Activated CD4-positive, alpha-beta T cell treated with anti-CD3 and anti-CD28 coated beads, Interleukin-2, amount 50 U/mL, for 4 hours (primary cell): ENCODE measurements around the gene HELZ2.
"Not testable (repeated sequence)": the region's sequence is repeated elsewhere in the genome, so short reads cannot be mapped to it uniquely, and the experiment has no call there.

Experiments used
- DNase-seq, 2 experiments: peaks; one replicate each; pipeline ENCODE4 v3.0.0-alpha.2; 2020

The HELZ2 gene

GRCh38 chr20:63564036-63564810 is 9.8 kb downstream of the HELZ2 start:
- no peak for DNase-seq

- no peak for DNase-seq
Measured at GRCh38 chr20:63563225-63563935, 10.7 kb downstream of the HELZ2 start.

DNA sequence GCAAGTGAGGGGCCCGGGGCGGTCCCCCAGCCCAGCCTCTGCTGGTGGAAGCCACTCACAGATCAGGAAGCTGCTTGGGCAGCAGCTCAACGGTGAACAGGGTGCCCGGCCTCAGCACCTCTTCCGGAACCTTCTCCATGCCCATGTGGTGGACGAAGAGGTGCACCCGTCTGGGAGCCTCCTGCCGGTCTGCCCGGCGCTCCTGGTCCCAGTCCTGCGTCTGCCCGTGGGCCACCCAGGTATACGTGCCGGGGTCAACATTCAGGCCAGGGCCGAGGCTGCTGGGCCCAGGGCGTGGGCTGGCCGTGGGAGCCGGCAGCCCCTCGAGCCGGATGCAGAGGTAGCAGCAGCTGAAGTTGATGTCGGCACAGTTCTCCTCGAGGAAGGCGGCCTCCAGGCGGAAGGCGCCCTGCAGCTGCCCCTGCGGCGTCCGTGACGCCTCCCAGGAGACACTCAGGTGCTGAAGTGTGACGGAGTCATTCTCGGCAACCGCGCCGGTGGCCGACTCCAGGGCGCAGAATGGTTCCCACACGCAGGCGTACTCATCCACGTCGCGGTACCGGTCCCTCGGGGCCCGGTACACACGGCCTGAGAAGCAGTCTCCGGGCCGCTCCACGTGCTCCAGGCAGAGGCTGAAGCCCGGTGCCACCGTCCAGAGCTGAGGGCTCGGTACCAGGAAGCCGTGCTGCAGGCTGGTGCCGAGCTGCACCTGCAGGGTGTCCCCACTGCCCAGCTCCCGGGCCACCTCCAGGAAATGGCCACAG is 11.4 kb downstream of the HELZ2 start:
- DNase-seq = no peak

- no peak for DNase-seq
Measured at GRCh38 chr20:63561624-63562396, 12.2 kb downstream of the HELZ2 start.

- no peak for DNase-seq
Measured at GRCh38 chr20:63560856-63561609, 13.0 kb downstream of the HELZ2 start.

GRCh38 chr20:63560333-63560805 is 13.7 kb downstream of the HELZ2 start:
- no peak for DNase-seq

DNA sequence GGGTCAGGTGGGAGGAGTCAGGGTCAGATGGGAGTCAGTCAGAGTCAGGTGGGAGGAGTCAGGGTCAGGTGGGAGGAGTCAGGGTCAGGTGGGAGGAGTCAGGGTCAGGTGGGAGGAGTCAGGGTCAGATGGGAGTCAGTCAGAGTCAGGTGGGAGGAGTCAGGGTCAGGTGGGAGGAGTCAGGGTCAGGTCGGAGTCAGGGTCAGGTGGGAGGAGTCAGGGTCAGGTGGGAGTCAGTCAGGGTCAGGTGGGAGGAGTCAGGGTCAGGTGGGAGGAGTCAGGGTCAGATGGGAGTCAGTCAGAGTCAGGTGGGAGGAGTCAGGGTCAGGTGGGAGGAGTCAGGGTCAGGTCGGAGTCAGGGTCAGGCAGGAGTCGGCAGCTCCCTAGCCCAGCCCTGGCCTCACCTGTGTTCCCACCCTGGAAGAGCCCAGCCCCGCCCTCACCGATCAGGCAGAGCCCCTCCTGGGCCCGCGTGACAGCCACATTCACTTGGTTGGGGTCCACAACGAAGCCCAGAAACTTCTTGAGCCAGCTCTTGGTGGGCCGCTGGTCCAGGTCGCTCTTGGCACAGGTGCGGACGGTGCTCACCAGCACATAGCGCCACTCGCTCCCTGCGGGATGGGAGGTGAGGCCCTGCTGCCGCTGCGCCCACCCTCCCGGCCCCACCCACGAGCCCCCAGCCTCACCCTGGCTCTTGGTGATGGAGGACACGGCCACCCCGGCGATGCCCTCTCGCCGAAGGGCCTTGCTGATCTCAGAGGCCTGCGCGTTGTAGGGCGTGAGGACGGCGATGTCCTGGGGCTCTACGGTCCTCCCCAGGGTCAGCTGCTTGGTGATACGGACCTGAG is 14.3 kb downstream of the HELZ2 start:
- DNase-seq = not testable (repeated sequence)

DNA sequence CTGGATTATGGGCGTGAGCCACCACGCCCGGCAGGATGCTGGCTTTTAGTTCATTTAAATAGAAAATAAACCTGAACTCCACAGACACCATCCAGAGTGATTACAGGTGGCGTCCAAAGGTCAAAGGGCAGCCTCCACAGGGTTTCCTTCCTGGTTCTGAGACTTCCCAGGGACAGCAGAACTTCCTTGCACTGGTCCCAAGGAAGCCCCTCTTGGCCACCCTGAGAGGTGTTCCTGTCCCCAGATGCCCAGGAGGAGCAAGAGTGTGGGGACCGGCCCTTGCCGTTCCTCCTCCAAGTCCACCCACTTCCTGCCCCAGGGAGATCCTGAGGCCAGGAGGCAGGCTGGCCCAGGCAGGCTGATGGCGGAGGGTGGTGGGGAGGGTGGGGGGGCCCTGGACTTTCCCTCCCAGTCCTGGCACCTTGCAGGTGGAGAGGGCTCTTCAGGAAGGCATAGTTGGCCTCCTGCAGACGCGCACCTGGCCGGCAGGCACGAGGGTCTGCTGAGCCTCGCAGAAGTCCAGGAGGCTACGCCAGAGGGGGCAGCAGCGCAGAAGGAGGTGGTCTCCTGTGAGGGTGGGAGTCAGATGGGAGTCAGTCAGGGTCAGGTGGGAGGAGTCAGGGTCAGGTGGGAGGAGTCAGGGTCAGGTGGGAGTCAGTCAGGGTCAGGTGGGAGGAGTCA is 15.1 kb downstream of the HELZ2 start:
- DNase-seq = no peak

- no peak for DNase-seq
Measured at GRCh38 chr20:63557481-63557891, 16.6 kb downstream of the HELZ2 start.

- DNase-seq = no peak
Measured at GRCh38 chr20:63556873-63557478, 17.1 kb downstream of the HELZ2 start.

DNA sequence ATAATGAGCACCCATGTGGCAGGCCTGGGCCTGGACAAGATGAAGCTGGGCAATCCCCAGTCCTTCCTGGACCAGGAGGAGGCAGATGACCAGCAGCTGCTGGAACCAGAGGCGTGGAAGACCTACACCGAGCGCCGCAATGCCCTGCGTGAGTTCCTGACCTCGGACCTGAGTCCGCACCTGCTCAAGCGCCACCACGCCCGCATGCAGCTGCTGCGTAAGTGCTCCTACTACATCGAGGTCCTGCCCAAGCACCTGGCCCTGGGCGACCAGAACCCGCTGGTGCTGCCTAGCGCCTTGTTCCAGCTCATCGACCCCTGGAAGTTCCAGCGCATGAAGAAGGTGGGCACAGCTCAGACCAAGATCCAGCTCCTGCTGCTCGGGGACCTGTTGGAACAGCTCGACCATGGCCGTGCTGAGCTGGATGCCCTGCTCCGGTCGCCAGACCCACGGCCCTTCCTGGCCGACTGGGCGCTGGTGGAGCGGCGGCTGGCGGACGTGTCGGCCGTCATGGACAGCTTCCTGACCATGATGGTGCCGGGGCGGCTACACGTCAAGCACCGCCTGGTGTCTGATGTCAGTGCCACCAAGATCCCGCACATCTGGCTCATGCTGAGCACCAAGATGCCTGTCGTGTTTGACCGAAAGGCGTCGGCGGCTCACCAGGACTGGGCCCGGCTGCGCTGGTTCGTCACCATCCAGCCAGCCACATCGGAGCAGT is 18.2 kb downstream of the HELZ2 start:
- DNase-seq = no peak

GRCh38 chr20:63554361-63555278 is 19.4 kb downstream of the HELZ2 start:
- no peak for DNase-seq

DNA sequence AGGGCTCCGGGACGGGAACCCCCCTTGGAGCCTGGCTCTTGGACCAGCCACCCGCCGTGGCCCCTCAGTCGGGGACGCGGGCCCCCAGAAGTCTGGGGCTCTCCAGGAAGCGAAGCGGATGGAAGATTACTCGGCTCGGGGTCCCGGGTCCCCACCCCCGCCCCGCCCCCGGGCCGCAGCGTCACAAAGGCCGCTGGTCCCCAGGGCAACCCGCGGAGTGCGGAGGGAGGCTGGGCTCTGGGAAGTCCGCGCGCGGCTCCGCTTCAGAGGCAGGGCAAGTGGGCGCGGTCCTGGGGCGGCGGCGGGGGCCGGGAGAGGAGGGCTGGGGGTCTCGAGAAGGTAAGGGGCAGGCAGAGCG is 20.1 kb downstream of the HELZ2 start, which contains the start of gene FNDC11:
Gene FNDC11 (plus strand): TSS at position 227 of the 358 bp plus-strand sequence. CDS start 1,505 bp downstream, outside the sequence.
- peak; percentile 30 to 41 for DNase-seq

GRCh38 chr20:63553251-63553932 is 20.6 kb downstream of the HELZ2 start:
- peak; percentile 90 to 92 for DNase-seq

GRCh38 chr20:63552481-63553249 is 21.4 kb downstream of the HELZ2 start:
- DNase-seq = peak; percentile 41 to 45

GRCh38 chr20:63551068-63551467 is 23.0 kb downstream of the HELZ2 start:
- DNase-seq = no peak
